HG02588 (cell line): ENCODE results near the gene NTSR1.

Experiments
- ATAC-seq: cut with Tn5 transposase; IDR thresholded peaks from one replicate; pipeline ENCODE4 v1.9.1; 2021; ENCODE audit warnings: mild to moderate bottlenecking, moderate library complexity; ENCODE audit not compliant: unreplicated experiment

NTSR1 gene

GRCh38 chr20:62692801-62693523 is 15.7 kb upstream of the NTSR1 start:
- no peak for ATAC-seq

- ATAC-seq = no peak
These were observed 15.1 kb upstream of the NTSR1 start for GRCh38 chr20:62693524-62693922.

- ATAC-seq = no peak
These were observed 14.5 kb upstream of the NTSR1 start for GRCh38 chr20:62694106-62694505.

GRCh38 chr20:62694868-62695267 is 13.8 kb upstream of the NTSR1 start:
- no peak for ATAC-seq

- ATAC-seq = no peak
These were observed 12.9 kb upstream of the NTSR1 start for GRCh38 chr20:62695448-62696414.

GRCh38 chr20:62696434-62696957 is 12.1 kb upstream of the NTSR1 start:
- ATAC-seq = no peak

- ATAC-seq = no peak
These were observed 11.6 kb upstream of the NTSR1 start for GRCh38 chr20:62696989-62697388.

- ATAC-seq = no peak
These were observed 11.1 kb upstream of the NTSR1 start for GRCh38 chr20:62697468-62697912.

GRCh38 chr20:62698231-62698630 is 10.4 kb upstream of the NTSR1 start:
- ATAC-seq = no peak

GRCh38 chr20:62699296-62699695 is 9.3 kb upstream of the NTSR1 start:
- no peak for ATAC-seq

GRCh38 chr20:62699741-62700140 is 8.9 kb upstream of the NTSR1 start:
- no peak for ATAC-seq

- no peak for ATAC-seq
These were observed 8.2 kb upstream of the NTSR1 start for GRCh38 chr20:62700261-62700930.

GRCh38 chr20:62701161-62702012 is 7.2 kb upstream of the NTSR1 start:
- no peak for ATAC-seq

GRCh38 chr20:62702013-62702300 is 6.7 kb upstream of the NTSR1 start:
- no peak for ATAC-seq

- ATAC-seq = no peak
These were observed 5.5 kb upstream of the NTSR1 start for GRCh38 chr20:62702895-62703852.

- ATAC-seq = no peak
These were observed 4.8 kb upstream of the NTSR1 start for GRCh38 chr20:62703853-62704228.

- ATAC-seq = no peak
These were observed 4.2 kb upstream of the NTSR1 start for GRCh38 chr20:62704341-62704948.

- ATAC-seq = no peak
These were observed 3.0 kb upstream of the NTSR1 start for GRCh38 chr20:62705627-62706026.

GRCh38 chr20:62706344-62706743 is 2.3 kb upstream of the NTSR1 start:
- ATAC-seq = no peak
